Aorta (tissue), 5 donors: Measurements from ENCODE around the gene ETHE1. TPM values are rescaled to one million over a fixed set of nuclear protein-coding genes. Genes with fewer than 3 reads are reported as not detected.
"Not testable (repeated sequence)": the region's sequence is repeated elsewhere in the genome, so short reads cannot be mapped to it uniquely, and the experiment has no call there.

Experiments
- ATAC-seq: fragments of 200-7000 bp; cut with Tn5 transposase; one replicate; pipeline ENCODE4 v1.9.1; 2022; ENCODE audit warnings: moderate library complexity; ENCODE audit not compliant: low FRiP score
- DNase-seq, 2 donors: peaks; one replicate each; pipeline ENCODE4 v3.0.0-alpha.2; 2020
- H3K27ac ChIP-seq, 2 donors: one replicate each; pipeline ENCODE4 v1.5.1; 2013; ENCODE audit warnings: low read length in 2 of 2, mild to moderate bottlenecking in 2 of 2, moderate library complexity in 2 of 2, control low read depth in 1 of 2, inconsistent platforms in 1 of 2, low read depth in 1 of 2
- H3K27me3 ChIP-seq, 2 donors: one replicate each; pipeline ENCODE4 v1.6.1; 2013; ENCODE audit warnings: control low read depth in 1 of 2, low read length in 1 of 2, mild to moderate bottlenecking in 1 of 2, moderate library complexity in 1 of 2; ENCODE audit not compliant: insufficient read depth in 2 of 2, control insufficient read depth in 1 of 2
- H3K36me3 ChIP-seq, 2 donors: one replicate each; pipeline ENCODE4 v1.6.1; 2013; ENCODE audit warnings: control low read depth in 1 of 2, low read length in 1 of 2, mild to moderate bottlenecking in 1 of 2; ENCODE audit not compliant: insufficient read depth in 2 of 2, control insufficient read depth in 1 of 2
- H3K4me1 ChIP-seq, 2 donors: one replicate each; pipeline ENCODE4 v1.6.1; 2013; ENCODE audit warnings: low read length in 2 of 2, control low read depth in 1 of 2, mild to moderate bottlenecking in 1 of 2, moderate library complexity in 1 of 2; ENCODE audit not compliant: insufficient read depth in 2 of 2, control insufficient read depth in 1 of 2
- H3K4me3 ChIP-seq, 2 donors: one replicate each; pipeline ENCODE4 v1.5.1; 2013; ENCODE audit warnings: low read length in 2 of 2, control low read depth in 1 of 2, mild to moderate bottlenecking in 1 of 2
- H3K9me3 ChIP-seq: one replicate; pipeline ENCODE4 v1.6.1; 2013; ENCODE audit warnings: mild to moderate bottlenecking, low read length; ENCODE audit not compliant: control insufficient read depth
- WGBS, 2 donors: extraction: QIAGEN DNeasy Blood & Tissue Kit; methylation state at CpG; one replicate each; pipeline ENCODE4 v1.1.7; 2013; 5-methylcytosine and 5-hydroxymethylcytosine counted together
- intact Hi-C, 2 donors: fragments of 100-400 bp; cut with DNase I; formaldehyde crosslinking; loops; one replicate each; pipeline versions ENCODE4 v1.14.2 to v1.15.0; 2022
- polyA plus RNA-seq, 2 donors: library from polyadenylated mRNA; stranded (reverse); fragments of 200-250 nt; gene quantifications; one replicate each; pipeline ENCODE4 v1.2.3, GENCODE V29; 2013
- total RNA-seq, 2 donors: library from RNA; stranded (reverse); fragmentation: NEBNext Ultra II Directional; extraction: Animal tissue kit (Norgen Biotek cat#: 25700); gene quantifications; one replicate each; pipeline ENCODE4 v1.2.1, GENCODE V29; 2021
- donor health status: healthy with polysubstance abuse.
- donor health status: Bipolar disorder and iron deficiency.
- donor health status: DM: no; HTN: no; CAD: no.
- donor health status: DM: no; HTN: no; CAD: no.
- donor health status: DM: yes; HTN: yes; CAD: no.

ETHE1 gene
- total and polyA plus RNA-seq, 4 donors = 21.7 to 47.1 (median 37.5) TPM

- Histone ChIP-seq H3K9me3 (no peaks in the 10 kb centered on the region), H3K27me3 (no peaks in the 10 kb centered on the region), H3K4me3 (peak within 1 kb of the TSS; percentile 2 to 54), H3K36me3 (no peaks in the 10 kb centered on the region), H3K4me1 (no peaks in the 10 kb centered on the region), H3K27ac (peak within 1 kb of the TSS; percentile 23 to 41)
- WGBS, 2 donors = 0 to 1% methylated on average over 47 of the region's 47 CpGs
- intact Hi-C loops = loop anchor here (2.0 to 10.0 kb wide), 3 partner anchors 64 to 134 kb away; partner anchors contain the start of genes IRGQ (in 1 of the 2) and ZNF576 (in 1 of the 2)
- ATAC-seq (peak; percentile 87), DNase-seq (peak; percentile 94 to 95)
These were observed 6.1 kb upstream of the ETHE1 start, which contains the start of gene ZNF575 for GRCh38 chr19:43532962-43533545. Gene ZNF575 (plus strand): TSS chr19:43533188. CDS start chr19:43534423, 1,235 bp downstream.

- Histone ChIP-seq H3K4me1 (no peaks in the 10 kb centered on the region), H3K9me3 (no peaks in the 10 kb centered on the region), H3K27me3 (no peaks in the 10 kb centered on the region), H3K36me3 (no peaks in the 10 kb centered on the region), H3K27ac (peak overlapping the region; percentile 23 to 41), H3K4me3 (peak overlapping the region; percentile 2 to 8)
- WGBS, 2 donors = 0% methylated on average over 16 of the region's 16 CpGs
- intact Hi-C loops = loop anchor here (2.0 to 10.0 kb wide), 3 partner anchors 64 to 135 kb away; partner anchors contain the start of genes IRGQ (in 1 of the 2) and ZNF576 (in 1 of the 2)
- DNase-seq (peak; percentile 76 to 82), ATAC-seq (peak; percentile 2)
These were observed 5.6 kb upstream of the ETHE1 start for GRCh38 chr19:43532571-43532961.

GRCh38 chr19:43527860-43528622 is 1.0 kb upstream of the ETHE1 start:
- 15 to 17% methylated on average over 13 of the region's 13 CpGs for WGBS, 2 donors
- no peaks in the 10 kb centered on the region for H3K27me3 ChIP-seq
- no peak overlapping the region for H3K4me3 ChIP-seq
- intact Hi-C loops = no loop called here
- H3K9me3 ChIP-seq = no peaks in the 10 kb centered on the region
- H3K36me3 ChIP-seq = no peaks in the 10 kb centered on the region
- ATAC-seq (peak; percentile 72), DNase-seq (peak in 1 of 2 donors; percentile 80)
- H3K27ac ChIP-seq = peak overlapping the region in 1 of 2 donors; percentile 52
- no peaks in the 10 kb centered on the region for H3K4me1 ChIP-seq

- peak overlapping the region; percentile 80 to 95 for H3K4me3 ChIP-seq
- WGBS, 2 donors = 2% methylated on average over 26 of the region's 26 CpGs
- intact Hi-C loops = no loop called here
- no peaks in the 10 kb centered on the region for H3K9me3 ChIP-seq
- no peaks in the 10 kb centered on the region for H3K36me3 ChIP-seq
- H3K27me3 ChIP-seq = no peaks in the 10 kb centered on the region
- no peaks in the 10 kb centered on the region for H3K4me1 ChIP-seq
- DNase-seq (peak; percentile 63 to 78), ATAC-seq (peak; percentile 40)
- peak overlapping the region in 1 of 2 donors; percentile 92 for H3K27ac ChIP-seq
These were observed 897 bp downstream of the ETHE1 start for GRCh38 chr19:43525836-43526771.

GRCh38 chr19:43524922-43525835 is 1.8 kb downstream of the ETHE1 start:
- peak; percentile 47 for ATAC-seq
- Histone ChIP-seq H3K9me3 (no peaks in the 10 kb centered on the region), H3K4me1 (no peaks in the 10 kb centered on the region), H3K36me3 (no peaks in the 10 kb centered on the region), H3K27ac (peak overlapping the region in 1 of 2 donors; percentile 64), H3K27me3 (no peaks in the 10 kb centered on the region), H3K4me3 (peak overlapping the region; percentile 80 to 95)
- 11 to 12% methylated on average over 12 of the region's 12 CpGs for WGBS, 2 donors
- DNase-seq = peak; percentile 72 to 77
- intact Hi-C loops = no loop called here

GRCh38 chr19:43523696-43524095 is 3.3 kb downstream of the ETHE1 start:
- ATAC-seq, H3K27ac ChIP-seq, intact Hi-C loops, H3K27me3 ChIP-seq, H3K4me3 ChIP-seq, H3K9me3 ChIP-seq, H3K36me3 ChIP-seq, H3K4me1 ChIP-seq: not testable (repeated sequence)
- DNase-seq = peak in 1 of 2 donors; percentile 42
- WGBS, 2 donors = 97 to 98% methylated on average over 8 of the region's 8 CpGs

- intact Hi-C loops = no loop called here
- WGBS, 2 donors = 78 to 85% methylated on average over 5 of the region's 5 CpGs
These were observed 4.1 kb downstream of the ETHE1 start for GRCh38 chr19:43522929-43523328.

More at GRCh38 chr19:43522929-43523328, 4.1 kb downstream of the ETHE1 start:
- DNase-seq (no peak), ATAC-seq (no peak)
- Histone ChIP-seq H3K4me1 (no peaks in the 10 kb centered on the region), H3K27me3 (no peaks in the 10 kb centered on the region), H3K9me3 (no peaks in the 10 kb centered on the region), H3K27ac (no peak overlapping the region), H3K4me3 (no peak overlapping the region), H3K36me3 (no peaks in the 10 kb centered on the region)
